DOHH2 (cell line): Measurements from ENCODE around the gene CCRL2.

Source experiments
- H3F3A ChIP-seq: fragments of 200-600 bp; sonication (generic), shearing (Covaris generic); 2 replicates; pipeline ENCODE4 v1.6.0; 2016; ENCODE audit warnings: antibody characterized with exemption, mild to moderate bottlenecking; ENCODE audit not compliant: control insufficient read depth, insufficient read depth
- H3K27ac ChIP-seq: fragments of 200-600 bp; sonication (generic); 2 replicates; pipeline ENCODE4 v1.5.1; 2014; ENCODE audit warnings: low read depth, mild to moderate bottlenecking, low read length, moderate library complexity
- H3K27me3 ChIP-seq: fragments of 200-600 bp; sonication (generic); 2 replicates; pipeline ENCODE4 v1.6.1; 2014; ENCODE audit warnings: mild to moderate bottlenecking, low read length, mixed read lengths; ENCODE audit not compliant: control insufficient read depth
- H3K36me3 ChIP-seq: fragments of 200-600 bp; sonication (generic); 2 replicates; pipeline ENCODE4 v1.6.1; 2014; ENCODE audit warnings: mild to moderate bottlenecking, low read length, moderate library complexity, mixed read lengths; ENCODE audit not compliant: control insufficient read depth
- H3K4me1 ChIP-seq: fragments of 200-600 bp; sonication (generic); 2 replicates; pipeline ENCODE4 v1.6.1; 2014; ENCODE audit warnings: mild to moderate bottlenecking, low read length, mixed read lengths; ENCODE audit not compliant: control insufficient read depth
- H3K4me2 ChIP-seq: fragments of 200-600 bp; sonication (generic); 2 replicates; pipeline ENCODE4 v1.6.0; 2014; ENCODE audit warnings: mild to moderate bottlenecking, low read length, moderate library complexity
- H3K4me3 ChIP-seq: fragments of 200-600 bp; sonication (generic); 2 replicates; pipeline ENCODE4 v1.5.1; 2014; ENCODE audit warnings: mild to moderate bottlenecking, low read length, mixed read lengths
- H3K79me2 ChIP-seq: fragments of 200-600 bp; sonication (generic); 2 replicates; pipeline ENCODE4 v1.6.1; 2014; ENCODE audit warnings: mild to moderate bottlenecking, low read length, mixed read lengths; ENCODE audit not compliant: control insufficient read depth
- H3K9me2 ChIP-seq: fragments of 200-600 bp; sonication (generic); replicated peaks from 2 replicates; pipeline ENCODE4 v1.6.1; 2014; ENCODE audit warnings: mild to moderate bottlenecking, low read length, mixed read lengths; ENCODE audit not compliant: control insufficient read depth
- H3K9me3 ChIP-seq: fragments of 200-600 bp; sonication (generic); 2 replicates; pipeline ENCODE4 v1.6.1; 2014; ENCODE audit warnings: antibody characterized with exemption, low read length, mixed read lengths; ENCODE audit not compliant: control insufficient read depth, insufficient read depth
- H4K20me1 ChIP-seq: fragments of 200-600 bp; sonication (generic); 2 replicates; pipeline ENCODE4 v1.6.0; 2014; ENCODE audit warnings: low read depth, mild to moderate bottlenecking, antibody characterized with exemption, low read length, moderate library complexity; ENCODE audit not compliant: control insufficient read depth, insufficient read depth
- EZH2phosphoT487 ChIP-seq: fragments of 200-600 bp; sonication (generic); IDR thresholded peaks from 2 replicates; pipeline ENCODE4 v1.6.1; 2017; ENCODE audit warnings: borderline replicate concordance, mild to moderate bottlenecking, antibody characterized with exemption, low read length, moderate library complexity, mixed read lengths
- TF ChIP-seq, protein P1 (sequence below): fragments of 200-600 bp; sonication (generic); IDR thresholded peaks from one replicate; pipeline ENCODE4 v1.5.1; 2014; ENCODE audit warnings: antibody characterized with exemption, mild to moderate bottlenecking, low read depth, low read length; ENCODE audit not compliant: poor library complexity, severe bottlenecking

Gene CCRL2

DNA sequence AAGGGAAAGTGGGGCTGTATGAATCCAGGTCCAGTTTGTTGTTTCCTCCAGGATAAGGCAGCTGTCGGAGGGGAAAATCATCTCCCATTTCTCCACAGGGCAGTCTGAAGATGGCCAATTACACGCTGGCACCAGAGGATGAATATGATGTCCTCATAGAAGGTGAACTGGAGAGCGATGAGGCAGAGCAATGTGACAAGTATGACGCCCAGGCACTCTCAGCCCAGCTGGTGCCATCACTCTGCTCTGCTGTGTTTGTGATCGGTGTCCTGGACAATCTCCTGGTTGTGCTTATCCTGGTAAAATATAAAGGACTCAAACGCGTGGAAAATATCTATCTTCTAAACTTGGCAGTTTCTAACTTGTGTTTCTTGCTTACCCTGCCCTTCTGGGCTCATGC, 911 bp downstream of the CCRL2 start:
- TF ChIP-seq EZH2phosphoT487 = no peak
- no peaks in the 10 kb centered on the region for H3K79me2 ChIP-seq
- no peak overlapping the region for H3K4me3 ChIP-seq
- H3K27me3 ChIP-seq = peaks cover 34% of the 10 kb centered on the region
- H3K4me1 ChIP-seq = no peaks in the 10 kb centered on the region
- no peaks in the 10 kb centered on the region for H3F3A ChIP-seq
- no peaks in the 10 kb centered on the region for H4K20me1 ChIP-seq
- no peaks in the 10 kb centered on the region for H3K9me2 ChIP-seq
- no peak overlapping the region for H3K4me2 ChIP-seq
- H3K27ac ChIP-seq = no peak overlapping the region
- no peaks in the 10 kb centered on the region for H3K9me3 ChIP-seq
- no peaks in the 10 kb centered on the region for H3K36me3 ChIP-seq

GRCh38 chr3:46408853-46409252, 1.8 kb downstream of the CCRL2 start:
- Histone ChIP-seq H3K36me3 (no peaks in the 10 kb centered on the region), H3K9me3 (no peaks in the 10 kb centered on the region), H4K20me1 (no peaks in the 10 kb centered on the region), H3K4me1 (no peaks in the 10 kb centered on the region), H3K9me2 (no peaks in the 10 kb centered on the region), H3K79me2 (no peaks in the 10 kb centered on the region), H3K4me3 (no peak overlapping the region), H3K27ac (no peak overlapping the region), H3K27me3 (peaks cover 34% of the 10 kb centered on the region), H3K4me2 (no peak overlapping the region), H3F3A (no peaks in the 10 kb centered on the region)
- TF ChIP-seq EZH2phosphoT487 = no peak
- TF ChIP-seq, protein P1, sequence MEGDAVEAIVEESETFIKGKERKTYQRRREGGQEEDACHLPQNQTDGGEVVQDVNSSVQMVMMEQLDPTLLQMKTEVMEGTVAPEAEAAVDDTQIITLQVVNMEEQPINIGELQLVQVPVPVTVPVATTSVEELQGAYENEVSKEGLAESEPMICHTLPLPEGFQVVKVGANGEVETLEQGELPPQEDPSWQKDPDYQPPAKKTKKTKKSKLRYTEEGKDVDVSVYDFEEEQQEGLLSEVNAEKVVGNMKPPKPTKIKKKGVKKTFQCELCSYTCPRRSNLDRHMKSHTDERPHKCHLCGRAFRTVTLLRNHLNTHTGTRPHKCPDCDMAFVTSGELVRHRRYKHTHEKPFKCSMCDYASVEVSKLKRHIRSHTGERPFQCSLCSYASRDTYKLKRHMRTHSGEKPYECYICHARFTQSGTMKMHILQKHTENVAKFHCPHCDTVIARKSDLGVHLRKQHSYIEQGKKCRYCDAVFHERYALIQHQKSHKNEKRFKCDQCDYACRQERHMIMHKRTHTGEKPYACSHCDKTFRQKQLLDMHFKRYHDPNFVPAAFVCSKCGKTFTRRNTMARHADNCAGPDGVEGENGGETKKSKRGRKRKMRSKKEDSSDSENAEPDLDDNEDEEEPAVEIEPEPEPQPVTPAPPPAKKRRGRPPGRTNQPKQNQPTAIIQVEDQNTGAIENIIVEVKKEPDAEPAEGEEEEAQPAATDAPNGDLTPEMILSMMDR = no peak

GRCh38 chr3:46409739-46410489, 2.9 kb downstream of the CCRL2 start:
- no peak overlapping the region for H3K4me3 ChIP-seq
- no peak for TF ChIP-seq EZH2phosphoT487
- TF ChIP-seq, protein P1 = no peak
- H4K20me1 ChIP-seq = no peaks in the 10 kb centered on the region
- no peaks in the 10 kb centered on the region for H3K9me3 ChIP-seq
- no peaks in the 10 kb centered on the region for H3K36me3 ChIP-seq
- H3F3A ChIP-seq = no peaks in the 10 kb centered on the region
- H3K4me2 ChIP-seq = no peak overlapping the region
- H3K79me2 ChIP-seq = no peaks in the 10 kb centered on the region
- H3K4me1 ChIP-seq = no peaks in the 10 kb centered on the region
- peaks cover 35% of the 10 kb centered on the region for H3K27me3 ChIP-seq
- no peaks in the 10 kb centered on the region for H3K9me2 ChIP-seq
- H3K27ac ChIP-seq = no peak overlapping the region

DNA sequence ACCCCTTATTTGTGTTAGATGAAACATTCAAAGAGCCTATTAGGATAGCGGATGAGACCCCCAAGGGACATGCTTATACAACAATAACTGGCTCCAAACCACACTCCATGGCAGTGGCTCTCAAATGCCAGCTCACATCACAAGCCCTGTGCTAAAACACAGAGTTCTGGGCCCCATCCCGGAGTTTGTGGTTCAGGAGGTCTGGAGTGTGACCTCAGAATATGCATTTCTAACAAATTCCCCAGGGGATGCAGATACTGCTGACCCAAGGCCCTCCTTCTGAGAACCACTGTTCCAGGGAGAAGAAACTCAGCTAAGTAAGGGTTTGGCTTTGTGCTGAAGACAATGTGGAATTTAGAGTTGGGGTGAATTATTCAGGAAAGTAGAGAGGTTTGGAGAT, 3.6 kb downstream of the CCRL2 start:
- Histone ChIP-seq H3K9me2 (no peaks in the 10 kb centered on the region), H3K79me2 (no peaks in the 10 kb centered on the region), H4K20me1 (no peaks in the 10 kb centered on the region), H3K4me3 (no peak overlapping the region), H3K27ac (no peak overlapping the region), H3K36me3 (no peaks in the 10 kb centered on the region), H3F3A (no peaks in the 10 kb centered on the region), H3K27me3 (peaks cover 37% of the 10 kb centered on the region), H3K4me2 (no peak overlapping the region), H3K9me3 (no peaks in the 10 kb centered on the region), H3K4me1 (no peaks in the 10 kb centered on the region)
- no peak for TF ChIP-seq EZH2phosphoT487
- TF ChIP-seq, protein P1 = no peak
